Right atrium auricular region (tissue), 2 donors: ENCODE measurements around the gene C2CD2L. TPM values are rescaled to one million over a fixed set of nuclear protein-coding genes. Genes with fewer than 3 reads are reported as not detected.
"Not testable (repeated sequence)": the region's sequence is repeated elsewhere in the genome, so short reads cannot be mapped to it uniquely, and the experiment has no call there.

Experiments
- DNase-seq: peaks from one replicate; pipeline ENCODE4 v3.0.0-alpha.2; 2019; ENCODE audit warnings: low spot score
- H3K27ac ChIP-seq, 2 donors: fragments of 200-600 bp; sonication (generic); 1 replicate in 1 of 2; 2 replicates in 1 of 2; pipeline ENCODE4 v1.5.1; 2016 to 2019
- H3K27me3 ChIP-seq, 2 donors: fragments of 200-600 bp; sonication (generic); one replicate each; pipeline versions ENCODE4 v1.5.1 to v1.6.0; 2017 to 2019
- H3K36me3 ChIP-seq: fragments of 200-600 bp; sonication (generic); one replicate; pipeline ENCODE4 v1.5.1; 2016
- H3K4me1 ChIP-seq, 2 donors: fragments of 200-600 bp; sonication (generic); one replicate each; pipeline versions ENCODE4 v1.5.1 to v1.6.0; 2017 to 2019
- H3K4me3 ChIP-seq, 2 donors: fragments of 200-600 bp; sonication (generic); 1 replicate in 1 of 2; 2 replicates in 1 of 2; pipeline ENCODE4 v1.5.1; 2017 to 2019; ENCODE audit warnings: mild to moderate bottlenecking in 1 of 2, moderate library complexity in 1 of 2
- H3K9me3 ChIP-seq, 2 donors: fragments of 200-600 bp; sonication (generic); one replicate each; pipeline ENCODE4 v1.5.1; 2019
- CTCF ChIP-seq, 2 donors: fragments of 200-600 bp; sonication (generic); IDR thresholded peaks; one replicate each; pipeline ENCODE4 v1.5.1; 2019; ENCODE audit warnings: antibody characterized with exemption in 2 of 2
- total RNA-seq, 2 donors: library from RNA; depleted of rRNA; stranded (reverse); fragments of >200 nt; gene quantifications; one replicate each; pipeline ENCODE4 v1.1.0, GENCODE V29; 2016

C2CD2L gene
- total RNA-seq, 2 donors from 2014 or later = 10.0 to 14.2 TPM

GRCh38 chr11:119156496-119156895 is 49.4 kb downstream of the C2CD2L start:
- H3K4me1 ChIP-seq = no peaks in the 10 kb centered on the region
- no peak for TF ChIP-seq CTCF (IDR thresholded peaks at IDR 0.05)
- no peaks in the 10 kb centered on the region for H3K9me3 ChIP-seq
- H3K27ac ChIP-seq = no peak overlapping the region
- no peaks in the 10 kb centered on the region for H3K36me3 ChIP-seq
- no peak for DNase-seq
- H3K4me3 ChIP-seq = no peak overlapping the region
- no peaks in the 10 kb centered on the region for H3K27me3 ChIP-seq

- H3K36me3 ChIP-seq = no peaks in the 10 kb centered on the region
- no peak for DNase-seq
- no peaks in the 10 kb centered on the region for H3K9me3 ChIP-seq
- no peak for TF ChIP-seq CTCF (IDR thresholded peaks at IDR 0.05)
- H3K4me1 ChIP-seq = no peaks in the 10 kb centered on the region
- H3K4me3 ChIP-seq = no peak overlapping the region
- H3K27ac ChIP-seq = no peak overlapping the region
- H3K27me3 ChIP-seq = no peaks in the 10 kb centered on the region
These were observed 49.9 kb downstream of the C2CD2L start for GRCh38 chr11:119157063-119157462.

GRCh38 chr11:119158467-119158866 is 51.3 kb downstream of the C2CD2L start:
- Histone ChIP-seq H3K9me3 (no peaks in the 10 kb centered on the region), H3K27me3 (no peaks in the 10 kb centered on the region), H3K36me3 (no peaks in the 10 kb centered on the region), H3K4me1 (no peaks in the 10 kb centered on the region), H3K4me3 (no peak overlapping the region), H3K27ac (no peak overlapping the region)
- TF ChIP-seq CTCF (IDR thresholded peaks at IDR 0.05) = no peak
- no peak for DNase-seq

GRCh38 chr11:119160151-119160550 is 53.0 kb downstream of the C2CD2L start:
- no peaks in the 10 kb centered on the region for H3K9me3 ChIP-seq
- no peaks in the 10 kb centered on the region for H3K27me3 ChIP-seq
- H3K27ac ChIP-seq = no peak overlapping the region
- no peak for TF ChIP-seq CTCF (IDR thresholded peaks at IDR 0.05)
- no peak for DNase-seq
- H3K4me3 ChIP-seq = no peak overlapping the region
- no peaks in the 10 kb centered on the region for H3K36me3 ChIP-seq
- no peaks in the 10 kb centered on the region for H3K4me1 ChIP-seq

- Histone ChIP-seq H3K9me3 (no peaks in the 10 kb centered on the region), H3K4me1 (no peaks in the 10 kb centered on the region), H3K27ac (no peak overlapping the region), H3K4me3 (no peak overlapping the region), H3K27me3 (no peaks in the 10 kb centered on the region), H3K36me3 (no peaks in the 10 kb centered on the region)
- DNase-seq = no peak
- TF ChIP-seq CTCF (IDR thresholded peaks at IDR 0.05) = no peak
These were observed 54.7 kb downstream of the C2CD2L start for GRCh38 chr11:119161871-119162270.

- Histone ChIP-seq H3K27ac (no peak overlapping the region), H3K27me3 (no peaks in the 10 kb centered on the region), H3K9me3 (no peaks in the 10 kb centered on the region), H3K4me1 (peaks cover 0 to 6% of the 10 kb centered on the region in 2 donors), H3K36me3 (no peaks in the 10 kb centered on the region), H3K4me3 (no peak overlapping the region)
- no peak for TF ChIP-seq CTCF (IDR thresholded peaks at IDR 0.05)
- no peak for DNase-seq
These were observed 59.4 kb downstream of the C2CD2L start for GRCh38 chr11:119166368-119167076.

GRCh38 chr11:119167077-119167458 is 59.9 kb downstream of the C2CD2L start:
- not testable (repeated sequence) for H3K9me3 ChIP-seq, H3K4me1 ChIP-seq, DNase-seq, H3K27ac ChIP-seq, H3K4me3 ChIP-seq, H3K36me3 ChIP-seq, H3K27me3 ChIP-seq
